HEK293 (cell line): Measurements from ENCODE around the gene VEZT.

Source experiments
- BCL11A ChIP-seq: fragments of 450-650 bp; formaldehyde crosslinking; IDR thresholded peaks from 2 replicates; pipeline ENCODE4 v1.5.1; 2016; ENCODE audit warnings: low read depth, missing biosample characterization, missing genetic modification characterization
- CTCF ChIP-seq: fragments of 450-650 bp; formaldehyde crosslinking; IDR thresholded peaks from 2 replicates; pipeline ENCODE4 v1.5.1; 2016; ENCODE audit warnings: missing biosample characterization, missing genetic modification characterization
- EGR2 ChIP-seq: fragments of 450-650 bp; formaldehyde crosslinking; IDR thresholded peaks from 2 replicates; pipeline ENCODE4 v1.5.1; 2016; ENCODE audit warnings: low read depth, missing biosample characterization, missing genetic modification characterization
- INSM2 ChIP-seq: fragments of 450-650 bp; formaldehyde crosslinking; IDR thresholded peaks from 2 replicates; pipeline ENCODE4 v1.5.1; 2016; ENCODE audit warnings: missing biosample characterization, missing genetic modification characterization
- SP2 ChIP-seq: fragments of 450-650 bp; formaldehyde crosslinking; IDR thresholded peaks from 2 replicates; pipeline ENCODE4 v1.5.1; 2016; ENCODE audit warnings: missing biosample characterization, missing genetic modification characterization
- TRIM28 ChIP-seq: IDR thresholded peaks from 2 replicates; pipeline ENCODE4 v1.6.1; 2011; ENCODE audit warnings: low read length, control low read depth, borderline replicate concordance
- TSHZ1 ChIP-seq: fragments of 450-650 bp; formaldehyde crosslinking; IDR thresholded peaks from 2 replicates; pipeline ENCODE4 v1.5.1; 2016; ENCODE audit warnings: missing biosample characterization, missing genetic modification characterization, borderline replicate concordance
- ZBTB10 ChIP-seq: fragments of 450-650 bp; formaldehyde crosslinking; IDR thresholded peaks from 2 replicates; pipeline ENCODE4 v1.5.1; 2016; ENCODE audit warnings: missing biosample characterization, missing genetic modification characterization
- ZBTB20 ChIP-seq: fragments of 450-650 bp; formaldehyde crosslinking; IDR thresholded peaks from 2 replicates; pipeline ENCODE4 v1.5.1; 2016; ENCODE audit warnings: missing biosample characterization, missing genetic modification characterization
- ZNF112 ChIP-seq: fragments of 450-650 bp; formaldehyde crosslinking; IDR thresholded peaks from 2 replicates; pipeline ENCODE4 v1.5.0; 2017; ENCODE audit warnings: missing biosample characterization, missing genetic modification characterization
- ZNF138 ChIP-seq: fragments of 450-650 bp; formaldehyde crosslinking; IDR thresholded peaks from 2 replicates; pipeline ENCODE4 v1.5.1; 2016; ENCODE audit warnings: missing biosample characterization, missing genetic modification characterization, borderline replicate concordance
- ZNF18 ChIP-seq: fragments of 450-650 bp; formaldehyde crosslinking; IDR thresholded peaks from 2 replicates; pipeline ENCODE4 v1.5.1; 2016; ENCODE audit warnings: missing biosample characterization, missing genetic modification characterization
- ZNF239 ChIP-seq: fragments of 450-650 bp; formaldehyde crosslinking; IDR thresholded peaks from 2 replicates; pipeline ENCODE4 v1.5.1; 2016; ENCODE audit warnings: missing biosample characterization, missing genetic modification characterization
- ZNF341 ChIP-seq: fragments of 450-650 bp; formaldehyde crosslinking; IDR thresholded peaks from 2 replicates; pipeline ENCODE4; 2016; ENCODE audit warnings: low read depth, missing biosample characterization, missing genetic modification characterization
- ZNF362 ChIP-seq: fragments of 450-650 bp; formaldehyde crosslinking; IDR thresholded peaks from 2 replicates; pipeline ENCODE4 v1.5.1; 2016; ENCODE audit warnings: missing biosample characterization, missing genetic modification characterization
- ZNF366 ChIP-seq: fragments of 450-650 bp; formaldehyde crosslinking; conservative IDR thresholded peaks from 2 replicates; pipeline ENCODE4 v1.5.1; 2016; ENCODE audit warnings: missing biosample characterization, missing genetic modification characterization
- ZNF426 ChIP-seq: fragments of 450-650 bp; formaldehyde crosslinking; IDR thresholded peaks from 2 replicates; pipeline ENCODE4 v1.5.1; 2017; ENCODE audit warnings: missing biosample characterization, missing genetic modification characterization, mild to moderate bottlenecking, inconsistent platforms, moderate library complexity
- ZNF449 ChIP-seq: fragments of 450-650 bp; formaldehyde crosslinking; IDR thresholded peaks from 2 replicates; pipeline ENCODE4 v1.5.1; 2017; ENCODE audit warnings: missing biosample characterization, mild to moderate bottlenecking, missing genetic modification characterization, moderate library complexity
- ZNF501 ChIP-seq: fragments of 450-650 bp; formaldehyde crosslinking; IDR thresholded peaks from 2 replicates; pipeline ENCODE4 v1.5.1; 2016; ENCODE audit warnings: missing biosample characterization, missing genetic modification characterization
- ZNF610 ChIP-seq: fragments of 450-650 bp; formaldehyde crosslinking; IDR thresholded peaks from 2 replicates; pipeline ENCODE4 v1.5.1; 2016; ENCODE audit warnings: missing biosample characterization, missing genetic modification characterization, borderline replicate concordance
- ZNF623 ChIP-seq: fragments of 450-650 bp; formaldehyde crosslinking; IDR thresholded peaks from 2 replicates; pipeline ENCODE4 v1.5.1; 2016; ENCODE audit warnings: missing biosample characterization, missing genetic modification characterization
- ZNF704 ChIP-seq: fragments of 450-650 bp; formaldehyde crosslinking; IDR thresholded peaks from 2 replicates; pipeline ENCODE4 v1.5.1; 2016; ENCODE audit warnings: missing biosample characterization, missing genetic modification characterization
- ZSCAN16 ChIP-seq: fragments of 450-650 bp; formaldehyde crosslinking; IDR thresholded peaks from 2 replicates; pipeline ENCODE4 v1.5.1; 2016; ENCODE audit warnings: missing biosample characterization, missing genetic modification characterization

The VEZT gene

GRCh38 chr12:95216711-95217376 is 763 bp upstream of the VEZT start (continued):
- TF ChIP-seq ZNF362 (tag by site-specific recombination) (no peak; the same call in 1 of the 2 replicates), ZBTB10 (no peak), ZNF341 (tag by site-specific recombination) (no peak), EGR2 (tag by site-specific recombination) (peak; percentile 73), ZBTB20 (tag by site-specific recombination) (peak; percentile 55; the same call in 1 of the 2 replicates), SP2 (tag by site-specific recombination) (no peak), ZNF704 (tag by site-specific recombination) (no peak), ZNF366 (tag by site-specific recombination) (no peak), ZNF610 (no peak), ZNF138 (tag by site-specific recombination) (no peak), ZNF239 (tag by site-specific recombination) (no peak), TRIM28 (no peak), TSHZ1 (tag by site-specific recombination) (peak; percentile 59; the same call in 1 of the 2 replicates), ZNF426 (tag by site-specific recombination) (no peak), ZSCAN16 (tag by site-specific recombination) (no peak), ZNF18 (tag by site-specific recombination) (no peak), CTCF (tag by site-specific recombination) (no peak), BCL11A (tag by site-specific recombination) (no peak), ZNF501 (tag by site-specific recombination) (peak; percentile 31; the same call in 1 of the 2 replicates), ZNF112 (tag by site-specific recombination) (no peak), ZNF449 (tag by site-specific recombination) (no peak; the same call in 1 of the 2 replicates), INSM2 (tag by site-specific recombination) (0 out of 2 replicates have a peak, but pooled peaks have one; percentile 22), ZNF623 (no peak)
